Prostate gland (tissue), 2 donors: ENCODE data around the gene UQCC3.

ENCODE experiments used
- CTCF ChIP-seq, 4 experiments: fragments of 200-600 bp in 2 of 4; fragments of 450-650 bp in 2 of 4; sonication (generic) in 2 of 4; IDR thresholded peaks; 1 replicate in 3 of 4; 2 replicates in 1 of 4; pipeline ENCODE4 v1.5.1; 2016 to 2019; ENCODE audit warnings: antibody characterized with exemption in 4 of 4, mild to moderate bottlenecking in 2 of 4, moderate library complexity in 2 of 4
- POLR2A ChIP-seq: fragments of 450-650 bp; IDR thresholded peaks from one replicate; pipeline ENCODE4 v1.6.1; 2016; ENCODE audit warnings: antibody characterized with exemption, mild to moderate bottlenecking

- TF ChIP-seq CTCF (IDR thresholded peaks at IDR 0.05): no peak
- no peak for TF ChIP-seq POLR2A
Measured at GRCh38 chr11:62712861-62713260, 41.4 kb downstream of the UQCC3 start.
